Gastrocnemius medialis (tissue), 4 donors: ENCODE data around the gene VIP.

Source experiments
- CTCF ChIP-seq, 5 experiments: fragments of 450-650 bp in 3 of 5; fragments of 200-600 bp in 2 of 5; sonication (generic) in 2 of 5; IDR thresholded peaks in 4 of 5; conservative IDR thresholded peaks in 1 of 5; 1 replicate in 4 of 5; 2 replicates in 1 of 5; pipeline ENCODE4 v1.5.1; 2016 to 2019; ENCODE audit warnings: antibody characterized with exemption in 5 of 5, mild to moderate bottlenecking in 3 of 5, moderate library complexity in 3 of 5
- POLR2A ChIP-seq, 2 donors: fragments of 450-650 bp; IDR thresholded peaks; one replicate each; pipeline ENCODE4 v1.6.1; 2017; ENCODE audit warnings: antibody characterized with exemption in 2 of 2, mild to moderate bottlenecking in 2 of 2, moderate library complexity in 2 of 2

DNA sequence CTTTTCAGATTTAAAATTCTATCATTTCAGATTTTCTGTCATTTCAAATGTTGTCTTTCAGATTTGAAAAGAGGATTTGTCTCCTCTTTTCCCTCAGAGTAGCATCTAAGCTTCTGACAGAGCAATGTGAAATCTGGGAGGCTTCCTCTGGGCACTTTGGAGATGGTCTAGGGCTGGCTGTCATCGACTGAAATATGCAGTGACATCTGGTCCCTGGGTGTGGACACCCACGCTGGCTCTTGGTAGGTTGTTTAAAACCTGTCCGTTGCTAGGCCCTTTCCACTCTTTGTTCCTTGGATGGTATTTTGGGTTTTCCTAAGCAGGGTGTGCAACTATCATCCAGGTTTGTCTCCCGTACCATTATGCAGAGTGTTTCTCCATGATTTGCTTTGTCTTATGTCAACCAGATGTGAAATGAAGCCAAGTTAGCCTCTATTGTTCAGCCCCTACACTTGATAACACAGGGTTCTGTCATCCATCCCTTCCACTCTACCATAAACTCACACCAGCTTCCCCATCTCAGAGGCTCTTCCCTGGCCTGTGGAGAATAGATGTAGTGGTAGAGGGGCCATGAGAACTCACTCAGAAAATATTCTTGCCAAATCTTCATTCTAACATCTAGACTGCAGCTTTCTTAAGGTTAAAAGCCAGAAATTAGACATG lies 5.0 kb upstream of the VIP start:
- TF ChIP-seq CTCF (IDR thresholded peaks at IDR 0.05 in 4 of 5, conservative IDR thresholded peaks at IDR 0.05 in 1 of 5): no peak
- no peak for TF ChIP-seq POLR2A (IDR thresholded peaks at IDR 0.05)
